GM18511 (cell line): ENCODE results near the gene LGALS4.
"Not testable (repeated sequence)": the region's sequence is repeated elsewhere in the genome, so short reads cannot be mapped to it uniquely, and the experiment has no call there.

ENCODE experiments used
- ATAC-seq: cut with Tn5 transposase; IDR thresholded peaks from one replicate; pipeline ENCODE4 v1.9.1; 2021; ENCODE audit warnings: mild to moderate bottlenecking, moderate library complexity; ENCODE audit not compliant: unreplicated experiment

Gene LGALS4

GRCh38 chr19:38842439-38843174 lies 29.9 kb upstream of the LGALS4 start:
- no peak for ATAC-seq

- no peak for ATAC-seq
Observed at GRCh38 chr19:38841787-38842438, 29.2 kb upstream of the LGALS4 start.

GRCh38 chr19:38841180-38841766 lies 28.5 kb upstream of the LGALS4 start:
- no peak for ATAC-seq

GRCh38 chr19:38840583-38840968 lies 27.8 kb upstream of the LGALS4 start:
- ATAC-seq: no peak

- no peak for ATAC-seq
Observed at GRCh38 chr19:38839816-38840582, 27.3 kb upstream of the LGALS4 start.

GRCh38 chr19:38838986-38839761 lies 26.4 kb upstream of the LGALS4 start:
- ATAC-seq: no peak

- ATAC-seq: no peak
Observed at GRCh38 chr19:38838208-38838985, 25.7 kb upstream of the LGALS4 start.

- no peak for ATAC-seq
Observed at GRCh38 chr19:38837656-38838121, 24.9 kb upstream of the LGALS4 start.

- no peak for ATAC-seq
Observed at GRCh38 chr19:38836983-38837626, 24.4 kb upstream of the LGALS4 start.

GRCh38 chr19:38836159-38836982 lies 23.6 kb upstream of the LGALS4 start:
- no peak for ATAC-seq

GRCh38 chr19:38834590-38834989 lies 21.8 kb upstream of the LGALS4 start:
- no peak for ATAC-seq

- ATAC-seq: no peak
Observed at GRCh38 chr19:38834104-38834490, 21.4 kb upstream of the LGALS4 start.

GRCh38 chr19:38833092-38833425 lies 20.3 kb upstream of the LGALS4 start:
- no peak for ATAC-seq

- peak; percentile 68 for ATAC-seq
Observed at GRCh38 chr19:38831142-38831605, 18.4 kb upstream of the LGALS4 start.

- no peak for ATAC-seq
Observed at GRCh38 chr19:38830039-38830733, 17.4 kb upstream of the LGALS4 start.

GRCh38 chr19:38829203-38829602 lies 16.5 kb upstream of the LGALS4 start:
- not testable (repeated sequence) for ATAC-seq

GRCh38 chr19:38826856-38827551 lies 14.3 kb upstream of the LGALS4 start:
- ATAC-seq: no peak
